Smooth muscle cell (in vitro differentiated cells): ENCODE measurements around the gene DNAJA3. TPM values are rescaled to one million over a fixed set of nuclear protein-coding genes. Genes with fewer than 3 reads are reported as not detected.

Experiments used
- DNase-seq: peaks from one replicate; lab custom pipeline; 2025; ENCODE audit not compliant: unreplicated experiment; lab: John Stamatoyannopoulos, UW
- H2AFZ ChIP-seq: fragments of 200-600 bp; sonication (generic); 2 replicates; pipeline ENCODE4 v1.6.0; 2016; ENCODE audit warnings: antibody characterized with exemption, low read depth, mild to moderate bottlenecking
- H3F3A ChIP-seq: fragments of 200-600 bp; sonication (generic); 2 replicates; pipeline ENCODE4 v1.6.0; 2017; ENCODE audit warnings: antibody characterized with exemption, low read depth
- H3K27ac ChIP-seq: fragments of 200-600 bp; sonication (generic); 2 replicates; pipeline ENCODE4 v1.5.1; 2016; ENCODE audit warnings: low read depth, mild to moderate bottlenecking
- H3K27me3 ChIP-seq: fragments of 200-600 bp; sonication (generic); 2 replicates; pipeline ENCODE4 v1.6.1; 2016; ENCODE audit warnings: low read depth, mild to moderate bottlenecking
- H3K36me3 ChIP-seq: fragments of 200-600 bp; sonication (generic); 2 replicates; pipeline ENCODE4 v1.5.1; 2016; ENCODE audit warnings: low read depth
- H3K4me1 ChIP-seq: fragments of 200-600 bp; sonication (generic); 2 replicates; pipeline ENCODE4 v1.5.1; 2016; ENCODE audit warnings: low read depth
- H3K4me2 ChIP-seq: fragments of 200-600 bp; sonication (generic); 2 replicates; pipeline ENCODE4 v1.6.0; 2016; ENCODE audit warnings: mild to moderate bottlenecking
- H3K4me3 ChIP-seq: fragments of 200-600 bp; sonication (generic); 2 replicates; pipeline ENCODE4 v1.5.1; 2016; ENCODE audit warnings: mild to moderate bottlenecking
- H3K79me2 ChIP-seq: fragments of 200-600 bp; sonication (generic); 2 replicates; pipeline ENCODE4 v1.6.0; 2016; ENCODE audit warnings: low read depth, mild to moderate bottlenecking
- H3K9ac ChIP-seq: fragments of 200-600 bp; sonication (generic); 2 replicates; pipeline ENCODE4 v1.6.0; 2016; ENCODE audit warnings: low read depth
- H3K9me3 ChIP-seq: fragments of 200-600 bp; sonication (generic); replicated peaks from 2 replicates; pipeline ENCODE4 v1.5.1; 2016; ENCODE audit warnings: low read depth
- H4K20me1 ChIP-seq: fragments of 200-600 bp; sonication (generic); 2 replicates; pipeline ENCODE4 v1.6.0; 2016; ENCODE audit warnings: low read depth
- WGBS: methylation state at CpG from one replicate; pipeline ENCODE4 v1.1.7; 2016; ENCODE audit warnings: low lambda C conversion rate; 5-methylcytosine and 5-hydroxymethylcytosine counted together
- polyA plus RNA-seq: library from polyadenylated mRNA; unstranded; fragments of >200 nt; fragmentation: Nextera tagmentation; extraction: Ambion mirVana; gene quantifications from 2 replicates; pipeline ENCODE4 v1.2.1, GENCODE V29; 2016
- total RNA-seq: library from RNA; depleted of rRNA; stranded (reverse); fragments of >200 nt; gene quantifications from 2 replicates; pipeline ENCODE4 v1.2.3, GENCODE V29; 2014
- TF ChIP-seq, protein P1 (sequence below): fragments of 200-600 bp; sonication (generic); IDR thresholded peaks from 2 replicates; pipeline ENCODE4 v1.5.1; 2017; ENCODE audit warnings: borderline replicate concordance, mild to moderate bottlenecking, antibody characterized with exemption; ENCODE audit not compliant: insufficient read depth, poor library complexity, severe bottlenecking

The DNAJA3 gene
- total and polyA plus RNA-seq, 2 experiments from 2014 or later = 42.6 to 42.7 TPM

- H3K36me3 ChIP-seq = no peaks in the 10 kb centered on the region
Observed at GRCh38 chr16:4452674-4453073, 27.0 kb downstream of the DNAJA3 start.

GRCh38 chr16:4454623-4455022 lies 29.0 kb downstream of the DNAJA3 start:
- no peak overlapping the region for H3K4me2 ChIP-seq
- H3K4me1 ChIP-seq = no peaks in the 10 kb centered on the region
- WGBS = 89% methylated on average over 9 of the region's 9 CpGs
- no peak overlapping the region for H2AFZ ChIP-seq
- H3K79me2 ChIP-seq = no peaks in the 10 kb centered on the region
- H3K4me3 ChIP-seq = no peak overlapping the region
- peaks cover 30% of the 10 kb centered on the region for H4K20me1 ChIP-seq
- H3K9me3 ChIP-seq = no peaks in the 10 kb centered on the region
- no peak overlapping the region for H3K27ac ChIP-seq
- DNase-seq = no peak
- no peak overlapping the region for H3K9ac ChIP-seq
- TF ChIP-seq, protein P1, sequence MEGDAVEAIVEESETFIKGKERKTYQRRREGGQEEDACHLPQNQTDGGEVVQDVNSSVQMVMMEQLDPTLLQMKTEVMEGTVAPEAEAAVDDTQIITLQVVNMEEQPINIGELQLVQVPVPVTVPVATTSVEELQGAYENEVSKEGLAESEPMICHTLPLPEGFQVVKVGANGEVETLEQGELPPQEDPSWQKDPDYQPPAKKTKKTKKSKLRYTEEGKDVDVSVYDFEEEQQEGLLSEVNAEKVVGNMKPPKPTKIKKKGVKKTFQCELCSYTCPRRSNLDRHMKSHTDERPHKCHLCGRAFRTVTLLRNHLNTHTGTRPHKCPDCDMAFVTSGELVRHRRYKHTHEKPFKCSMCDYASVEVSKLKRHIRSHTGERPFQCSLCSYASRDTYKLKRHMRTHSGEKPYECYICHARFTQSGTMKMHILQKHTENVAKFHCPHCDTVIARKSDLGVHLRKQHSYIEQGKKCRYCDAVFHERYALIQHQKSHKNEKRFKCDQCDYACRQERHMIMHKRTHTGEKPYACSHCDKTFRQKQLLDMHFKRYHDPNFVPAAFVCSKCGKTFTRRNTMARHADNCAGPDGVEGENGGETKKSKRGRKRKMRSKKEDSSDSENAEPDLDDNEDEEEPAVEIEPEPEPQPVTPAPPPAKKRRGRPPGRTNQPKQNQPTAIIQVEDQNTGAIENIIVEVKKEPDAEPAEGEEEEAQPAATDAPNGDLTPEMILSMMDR = no peak
- H3K36me3 ChIP-seq = no peaks in the 10 kb centered on the region
- H3F3A ChIP-seq = no peaks in the 10 kb centered on the region
- no peaks in the 10 kb centered on the region for H3K27me3 ChIP-seq

More at GRCh38 chr16:4452674-4453073, 27.0 kb downstream of the DNAJA3 start:
- H3K79me2 ChIP-seq = no peaks in the 10 kb centered on the region
- H3K4me3 ChIP-seq = no peak overlapping the region
- TF ChIP-seq, protein P1 = no peak
- no peak overlapping the region for H3K27ac ChIP-seq
- H4K20me1 ChIP-seq = peaks cover 23% of the 10 kb centered on the region
- no peaks in the 10 kb centered on the region for H3K9me3 ChIP-seq
- no peak for DNase-seq
- no peaks in the 10 kb centered on the region for H3F3A ChIP-seq
- no peaks in the 10 kb centered on the region for H3K4me1 ChIP-seq
- no peak overlapping the region for H3K9ac ChIP-seq
- 97% methylated on average over 5 of the region's 5 CpGs for WGBS
- H3K4me2 ChIP-seq = no peak overlapping the region
- H2AFZ ChIP-seq = no peak overlapping the region
- no peaks in the 10 kb centered on the region for H3K27me3 ChIP-seq

DNA sequence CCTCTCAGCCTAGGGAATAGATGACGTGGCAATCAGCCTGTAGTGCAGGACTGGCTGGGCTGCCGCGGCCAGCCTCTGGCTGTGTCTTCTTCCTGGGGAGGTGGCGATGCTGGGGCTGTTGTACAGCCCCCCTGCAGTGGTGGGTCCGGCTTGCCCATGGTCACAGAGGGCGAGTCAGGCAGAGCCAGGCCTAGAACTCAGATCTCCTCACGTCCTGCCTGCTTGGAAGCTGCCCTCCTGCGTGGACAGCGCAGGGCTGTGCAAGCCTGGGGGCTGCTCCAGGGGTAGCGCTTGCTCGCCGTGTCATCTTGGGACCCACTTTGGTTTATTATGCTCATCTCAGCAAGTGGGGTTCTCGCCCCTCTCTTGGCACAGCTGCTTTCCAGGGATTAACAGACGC lies 29.4 kb downstream of the DNAJA3 start:
- DNase-seq = no peak
- Histone ChIP-seq H3K79me2 (no peaks in the 10 kb centered on the region), H3K4me3 (no peak overlapping the region), H3K36me3 (no peaks in the 10 kb centered on the region), H3K4me1 (no peaks in the 10 kb centered on the region), H3K27ac (no peak overlapping the region), H3K4me2 (no peak overlapping the region), H3K27me3 (no peaks in the 10 kb centered on the region), H2AFZ (no peak overlapping the region), H3K9ac (no peak overlapping the region), H3K9me3 (no peaks in the 10 kb centered on the region), H3F3A (no peaks in the 10 kb centered on the region), H4K20me1 (peaks cover 30% of the 10 kb centered on the region)
- TF ChIP-seq, protein P1 = no peak
- WGBS = 93% methylated on average over 14 of the region's 14 CpGs

DNA sequence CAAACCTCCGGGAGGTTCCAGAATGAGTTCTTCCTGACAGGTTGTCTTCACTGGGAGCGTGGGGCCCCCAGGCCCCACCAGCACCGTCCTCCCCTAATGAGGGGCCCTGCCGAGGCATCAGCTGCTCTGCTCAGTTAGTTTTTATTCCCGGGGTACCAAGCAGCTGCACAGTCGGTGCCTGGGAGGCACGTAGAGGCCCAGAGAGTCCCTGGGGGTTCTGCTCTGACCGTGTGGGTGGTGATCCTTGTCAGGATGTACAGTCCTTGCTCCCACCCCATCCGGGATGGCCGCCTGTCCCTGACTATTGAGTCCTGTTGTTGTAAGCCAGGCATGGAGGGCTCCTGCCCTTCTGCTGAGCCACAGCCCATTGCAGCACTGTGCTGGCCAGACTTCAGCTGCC lies 30.3 kb downstream of the DNAJA3 start:
- WGBS = 95% methylated on average over 10 of the region's 10 CpGs
- no peaks in the 10 kb centered on the region for H3K27me3 ChIP-seq
- TF ChIP-seq, protein P1 = no peak
- no peaks in the 10 kb centered on the region for H3F3A ChIP-seq
- no peak overlapping the region for H3K4me2 ChIP-seq
- H3K4me1 ChIP-seq = no peaks in the 10 kb centered on the region
- no peak overlapping the region for H3K27ac ChIP-seq
- no peaks in the 10 kb centered on the region for H3K9me3 ChIP-seq
- DNase-seq = no peak
- H2AFZ ChIP-seq = no peak overlapping the region
- no peaks in the 10 kb centered on the region for H3K36me3 ChIP-seq
- no peak overlapping the region for H3K9ac ChIP-seq
- peaks cover 30% of the 10 kb centered on the region for H4K20me1 ChIP-seq
- H3K4me3 ChIP-seq = no peak overlapping the region
- no peaks in the 10 kb centered on the region for H3K79me2 ChIP-seq
